Right lobe of liver (tissue), 4 donors: ENCODE measurements around the gene PPP3R1.

Source experiments
- CTCF ChIP-seq, 4 donors: fragments of 200-600 bp in 3 of 4; fragments of 450-650 bp in 1 of 4; IDR thresholded peaks; one replicate each; pipeline versions ENCODE4 v1.5.1 to v1.8.0; 2016 to 2022; ENCODE audit warnings: antibody characterized with exemption in 4 of 4, mild to moderate bottlenecking in 2 of 4
- POLR2A ChIP-seq: fragments of 450-650 bp; IDR thresholded peaks from one replicate; pipeline ENCODE4 v1.6.1; 2017; ENCODE audit warnings: antibody characterized with exemption, mild to moderate bottlenecking
- donor health status: DM: no; HTN: no; CAD: no.
- donor health status: DM: no; HTN: no; CAD: no.
- donor health status: DM: no; HTN: yes; CAD: no.

- TF ChIP-seq CTCF (IDR thresholded peaks at IDR 0.05) (no peak), POLR2A (no peak)
These were observed 81.2 kb downstream of the PPP3R1 start for GRCh38 chr2:68171146-68171545.
